Heart right ventricle (tissue), 16 donors: Measurements from ENCODE around the gene AURKAIP1. TPM values are rescaled to one million over a fixed set of nuclear protein-coding genes. Genes with fewer than 3 reads are reported as not detected.

ENCODE experiments used
- ATAC-seq, 8 donors: fragments of 200-7000 bp; cut with Tn5 transposase; one replicate each; pipeline ENCODE4 v1.9.1; 2020; ENCODE audit warnings: mild to moderate bottlenecking in 8 of 8, moderate library complexity in 8 of 8, moderate number of reproducible peaks in 1 of 8
- DNase-seq, 2 donors: peaks; one replicate each; pipeline ENCODE4 v3.0.0-alpha.2; 2020
- H3K27ac ChIP-seq, 10 donors: fragments of 200-600 bp; sonication (generic) in 2 of 10; one replicate each; pipeline versions ENCODE4 v1.5.0 to v1.8.0; 2020 to 2022; ENCODE audit warnings: mild to moderate bottlenecking in 3 of 10
- H3K27me3 ChIP-seq, 7 donors: fragments of 200-600 bp; one replicate each; pipeline ENCODE4 v1.8.0; 2021 to 2022; ENCODE audit warnings: mild to moderate bottlenecking in 2 of 7
- H3K36me3 ChIP-seq, 9 donors: fragments of 200-600 bp; sonication (generic) in 1 of 9; one replicate each; pipeline versions ENCODE4 v1.5.0 to v1.8.0; 2020 to 2022; ENCODE audit warnings: mild to moderate bottlenecking in 2 of 9
- H3K4me1 ChIP-seq, 9 donors: fragments of 200-600 bp; sonication (generic) in 1 of 9; one replicate each; pipeline versions ENCODE4 v1.5.0 to v1.8.0; 2020 to 2022; ENCODE audit warnings: mild to moderate bottlenecking in 4 of 9
- H3K4me3 ChIP-seq, 10 donors: fragments of 200-600 bp; sonication (generic) in 2 of 10; one replicate each; pipeline versions ENCODE4 v1.5.0 to v1.8.0; 2020 to 2022; ENCODE audit warnings: mild to moderate bottlenecking in 7 of 10, moderate library complexity in 2 of 10
- H3K9me3 ChIP-seq, 11 donors: fragments of 200-600 bp in 10 of 11; sonication (generic) in 2 of 11; one replicate each; pipeline versions ENCODE4 v1.5.0 to v1.8.0; 2013 to 2022; ENCODE audit warnings: mild to moderate bottlenecking in 2 of 11, control low read depth in 1 of 11, moderate library complexity in 1 of 11
- WGBS, 2 donors: extraction: QIAGEN DNeasy Blood & Tissue Kit; methylation state at CpG; one replicate each; pipeline ENCODE4 v1.1.7; 2013; ENCODE audit warnings: inconsistent platforms in 1 of 2; 5-methylcytosine and 5-hydroxymethylcytosine counted together
- intact Hi-C, 10 donors: fragments of 100-400 bp; cut with DNase I; formaldehyde crosslinking; loops; one replicate each; pipeline versions ENCODE4 v1.11.1 to v1.14.2; 2022
- polyA plus RNA-seq, 2 donors: library from polyadenylated mRNA; stranded (reverse); fragments of 200-250 nt; gene quantifications; one replicate each; pipeline ENCODE4 v1.2.3, GENCODE V29; 2013
- total RNA-seq, 10 donors: library from RNA; stranded (reverse); fragmentation: NEBNext Ultra II Directional in 3 of 10; extraction: Animal tissue kit (Norgen Biotek cat#: 25700) in 3 of 10; gene quantifications; one replicate each; pipeline versions ENCODE4 v1.2.1 to v1.2.4, GENCODE V29; 2021 to 2023
- TF ChIP-seq, protein P1 (sequence below), 9 donors: fragments of 200-600 bp; sonication (generic) in 2 of 9; IDR thresholded peaks; one replicate each; pipeline versions ENCODE4 v1.5.0 to v1.8.0; 2021 to 2022; ENCODE audit warnings: antibody characterized with exemption in 9 of 9, mild to moderate bottlenecking in 5 of 9, moderate library complexity in 1 of 9
- donor health status: Arrhythmogenic right ventricular cardiomyopathy.
- donor health status: ischemic (EF 13 %, LVEDD 7.1; RV severe dilation, severe dysfunction).
- donor health status: healthy with polysubstance abuse.
- donor health status: DM: no; HTN: yes; CAD: no.
- donor health status: DM: no; HTN: no; CAD: no.
- donor health status: ischemic (EF 25% LVEDD 6.9; RV normal size, moderate dysfunction).
- donor health status: ischemic (EF 25% LVEDD 5.7; RV mildly dilated, moderate dysfunction).
- donor health status: healthy.
- donor health status: DM: yes; HTN: yes; CAD: no.
- donor health status: Ischemic cardiomyopathy.
- donor health status: ischemic (EF 35%, LVEDD 5.7; RV mildly dilated, moderate dysfunction).
- donor health status: nonischemic (EF 11% LVEDD 7.7; RV severe dilation, severe dysfunction).
- donor health status: DM: yes; HTN: yes; CAD: no.
- donor health status: PGD.
- donor health status: ischemic (EF 29% LVEDD 5.4; RV normal size, mild dysfunction).
- donor health status: nonischemic (EF 23%, LVEDD 6.1; RV moderate dilation, normal function).

Gene AURKAIP1
- total and polyA plus RNA-seq, 12 donors: 176 to 528 (median 196) TPM

GRCh38 chr1:1347026-1347595 is 27.9 kb downstream of the AURKAIP1 start:
- Histone ChIP-seq H3K27ac (peak overlapping the region; percentile 3 to 87 (median 82)), H3K36me3 (peaks cover 0 to 1% (median 0%) of the 10 kb centered on the region in 9 donors), H3K4me3 (peak overlapping the region in 9 of 10 donors; percentile 51 to 80 (median 73)), H3K27me3 (peaks cover 0 to 7% (median 0%) of the 10 kb centered on the region in 7 donors), H3K9me3 (no peaks in the 10 kb centered on the region), H3K4me1 (peaks cover 29 to 63% (median 55%) of the 10 kb centered on the region in 9 donors)
- TF ChIP-seq, protein P1, sequence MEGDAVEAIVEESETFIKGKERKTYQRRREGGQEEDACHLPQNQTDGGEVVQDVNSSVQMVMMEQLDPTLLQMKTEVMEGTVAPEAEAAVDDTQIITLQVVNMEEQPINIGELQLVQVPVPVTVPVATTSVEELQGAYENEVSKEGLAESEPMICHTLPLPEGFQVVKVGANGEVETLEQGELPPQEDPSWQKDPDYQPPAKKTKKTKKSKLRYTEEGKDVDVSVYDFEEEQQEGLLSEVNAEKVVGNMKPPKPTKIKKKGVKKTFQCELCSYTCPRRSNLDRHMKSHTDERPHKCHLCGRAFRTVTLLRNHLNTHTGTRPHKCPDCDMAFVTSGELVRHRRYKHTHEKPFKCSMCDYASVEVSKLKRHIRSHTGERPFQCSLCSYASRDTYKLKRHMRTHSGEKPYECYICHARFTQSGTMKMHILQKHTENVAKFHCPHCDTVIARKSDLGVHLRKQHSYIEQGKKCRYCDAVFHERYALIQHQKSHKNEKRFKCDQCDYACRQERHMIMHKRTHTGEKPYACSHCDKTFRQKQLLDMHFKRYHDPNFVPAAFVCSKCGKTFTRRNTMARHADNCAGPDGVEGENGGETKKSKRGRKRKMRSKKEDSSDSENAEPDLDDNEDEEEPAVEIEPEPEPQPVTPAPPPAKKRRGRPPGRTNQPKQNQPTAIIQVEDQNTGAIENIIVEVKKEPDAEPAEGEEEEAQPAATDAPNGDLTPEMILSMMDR (IDR thresholded peaks at IDR 0.05): no peak
- DNase-seq (no peak), ATAC-seq (no peak)
- intact Hi-C loops: loop anchor here in 2 of 10 donors (5.0 kb wide), 1 partner anchor 40 kb away; the partner anchor contains the start of genes ACAP3 (in 2 of the 2) and PUSL1 (in 2 of the 2)
- 90 to 92% methylated on average over 10 of the region's 10 CpGs for WGBS, 2 donors

GRCh38 chr1:1346501-1346890 is 28.5 kb downstream of the AURKAIP1 start:
- 91 to 94% methylated on average over 10 of the region's 10 CpGs for WGBS, 2 donors
- DNase-seq: no peak
- intact Hi-C loops: loop anchor here in 2 of 10 donors (5.0 kb wide), 1 partner anchor 39 kb away; the partner anchor contains the start of genes ACAP3 (in 2 of the 2) and PUSL1 (in 2 of the 2)
- Histone ChIP-seq H3K9me3 (no peaks in the 10 kb centered on the region), H3K36me3 (peaks cover 0 to 7% (median 0%) of the 10 kb centered on the region in 9 donors), H3K27me3 (peaks cover 0 to under 1% (median 0%) of the 10 kb centered on the region in 7 donors), H3K4me3 (peak overlapping the region in 1 of 10 donors; percentile 2), H3K27ac (peak overlapping the region in 7 of 10 donors; percentile 0 to 85 (median 13)), H3K4me1 (peaks cover 28 to 56% (median 49%) of the 10 kb centered on the region in 9 donors)
- ATAC-seq: no peak
- TF ChIP-seq, protein P1 (IDR thresholded peaks at IDR 0.05): no peak

DNA sequence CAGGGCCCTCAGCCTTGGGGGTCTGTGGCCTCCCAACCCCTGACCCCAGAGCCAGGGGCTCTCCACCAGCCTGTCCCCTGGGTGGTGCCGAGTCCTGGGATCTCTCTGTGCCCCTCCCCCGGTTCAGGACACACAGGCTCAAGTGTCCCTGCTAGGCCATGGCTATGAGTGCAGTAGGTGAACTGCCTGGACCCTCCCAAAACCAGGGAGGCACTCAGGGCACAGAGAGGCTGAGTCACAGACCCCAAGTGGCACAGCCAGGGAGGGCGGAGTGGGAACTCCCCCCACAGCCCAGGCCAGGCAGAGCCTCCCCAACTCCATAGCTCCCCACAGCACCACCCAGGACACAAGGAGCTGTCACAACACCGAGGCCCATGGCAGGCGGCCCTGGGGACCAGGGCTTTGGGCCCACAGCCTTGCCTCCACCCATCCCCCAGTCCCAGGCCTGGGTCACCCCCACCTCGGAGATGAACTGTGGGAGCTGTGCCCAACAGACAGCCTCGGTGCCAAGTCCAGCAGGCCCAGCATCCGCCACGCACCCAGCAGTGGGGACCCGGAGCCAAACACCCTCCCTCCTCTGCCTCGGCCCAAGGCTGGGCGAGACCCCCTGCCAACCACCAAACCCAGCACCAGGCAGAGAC is 29.0 kb downstream of the AURKAIP1 start:
- peaks cover 0 to 12% (median 0%) of the 10 kb centered on the region in 9 donors for H3K36me3 ChIP-seq
- H3K4me3 ChIP-seq: peak overlapping the region in 1 of 10 donors; percentile 2
- peak overlapping the region in 9 of 10 donors; percentile 0 to 85 (median 13) for H3K27ac ChIP-seq
- DNase-seq (peak in 1 of 2 donors; percentile 54), ATAC-seq (peak in 5 of 8 donors; percentile 11 to 37 (median 18))
- H3K4me1 ChIP-seq: peaks cover 27 to 54% (median 47%) of the 10 kb centered on the region in 9 donors
- intact Hi-C loops: loop anchor here in 2 of 10 donors (5.0 kb wide), 1 partner anchor 39 kb away; the partner anchor contains the start of genes ACAP3 (in 2 of the 2) and PUSL1 (in 2 of the 2)
- TF ChIP-seq, protein P1 (IDR thresholded peaks at IDR 0.05): no peak
- WGBS, 2 donors: 55 to 60% methylated on average over 12 of the region's 12 CpGs
- no peaks in the 10 kb centered on the region for H3K27me3 ChIP-seq
- no peaks in the 10 kb centered on the region for H3K9me3 ChIP-seq

DNA sequence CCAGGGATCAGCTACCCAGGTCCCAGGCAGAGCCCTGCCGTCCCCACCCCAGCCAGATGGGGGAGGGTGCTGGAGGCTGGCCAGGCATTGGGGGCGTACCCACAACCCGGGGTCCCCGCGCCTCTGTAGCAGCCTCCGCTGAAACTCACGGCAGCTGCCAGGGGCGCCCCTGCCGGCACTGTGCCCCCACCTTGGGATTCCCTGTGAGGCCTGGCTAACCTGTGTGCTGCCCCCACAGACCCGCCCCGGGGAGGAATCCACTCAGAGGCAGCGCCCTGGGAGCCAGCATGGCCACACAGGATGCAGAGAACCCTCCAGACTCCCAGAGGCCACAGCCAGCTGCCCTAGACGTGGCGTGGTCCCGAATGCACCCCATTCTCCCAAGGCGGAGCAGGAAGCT is 29.6 kb downstream of the AURKAIP1 start:
- Histone ChIP-seq H3K4me3 (no peak overlapping the region), H3K36me3 (peaks cover 0 to 13% (median under 1%) of the 10 kb centered on the region in 9 donors), H3K27ac (peak overlapping the region in 3 of 10 donors; percentile 7 to 40 (median 13)), H3K9me3 (no peaks in the 10 kb centered on the region), H3K4me1 (peaks cover 27 to 54% (median 47%) of the 10 kb centered on the region in 9 donors), H3K27me3 (no peaks in the 10 kb centered on the region)
- TF ChIP-seq, protein P1 (IDR thresholded peaks at IDR 0.05): no peak
- 78 to 81% methylated on average over 16 of the region's 16 CpGs for WGBS, 2 donors
- DNase-seq (no peak), ATAC-seq (no peak)
- intact Hi-C loops: loop anchor here in 2 of 10 donors (5.0 kb wide), 1 partner anchor 38 kb away; the partner anchor contains the start of genes ACAP3 (in 2 of the 2) and PUSL1 (in 2 of the 2)
